ENCODE data around the gene PLA2G4E.

DNA sequence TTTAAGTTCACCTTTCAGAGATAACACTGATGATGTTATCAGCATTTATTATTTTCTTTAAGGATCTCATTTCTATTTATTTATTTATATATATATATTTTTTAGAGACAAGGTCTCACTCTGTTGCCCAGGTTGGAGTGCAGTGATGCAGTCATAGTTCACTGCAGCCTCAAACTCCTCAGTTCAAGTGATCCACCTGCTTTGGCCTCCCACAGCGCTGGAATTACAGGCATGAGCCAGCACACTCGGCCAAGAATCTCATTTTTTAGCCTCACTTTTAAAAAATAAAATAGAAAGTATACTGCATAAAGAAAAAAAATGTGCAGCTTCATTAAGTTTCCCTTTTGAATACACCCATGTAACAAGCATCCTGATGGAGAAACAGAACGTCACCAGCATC is 37.9 kb upstream of the PLA2G4E start:
- TF ChIP-seq CTCF (IDR thresholded peaks at IDR 0.05) (no peak), POLR2A (IDR thresholded peaks at IDR 0.05) (no peak)

Measured in esophagus squamous epithelium (tissue), 4 donors.